HG03432 (cell line): ENCODE results near the gene ZNF407.

Experiments
- ATAC-seq: cut with Tn5 transposase; IDR thresholded peaks from one replicate; pipeline ENCODE4 v1.9.1; 2021; ENCODE audit warnings: mild to moderate bottlenecking, moderate library complexity; ENCODE audit not compliant: unreplicated experiment

ZNF407 gene

GRCh38 chr18:74778191-74778847, 180.6 kb downstream of the ZNF407 start:
- ATAC-seq: no peak

GRCh38 chr18:74784752-74785151, 187.1 kb downstream of the ZNF407 start:
- ATAC-seq: no peak

GRCh38 chr18:74785632-74786031, 188.0 kb downstream of the ZNF407 start:
- no peak for ATAC-seq

GRCh38 chr18:74788657-74789056, 191.0 kb downstream of the ZNF407 start:
- no peak for ATAC-seq

GRCh38 chr18:74789078-74789477, 191.4 kb downstream of the ZNF407 start:
- no peak for ATAC-seq

- ATAC-seq: no peak
Measured at GRCh38 chr18:74790451-74790850, 192.8 kb downstream of the ZNF407 start.

- no peak for ATAC-seq
Measured at GRCh38 chr18:74791501-74792194, 194.0 kb downstream of the ZNF407 start.

GRCh38 chr18:74793746-74794145, 196.1 kb downstream of the ZNF407 start:
- ATAC-seq: no peak

GRCh38 chr18:74795751-74796150, 198.1 kb downstream of the ZNF407 start:
- ATAC-seq: peak; percentile 34

GRCh38 chr18:74796211-74796610, 198.5 kb downstream of the ZNF407 start:
- ATAC-seq: no peak

GRCh38 chr18:74796841-74797576, 199.3 kb downstream of the ZNF407 start:
- peak; percentile 98 for ATAC-seq

- peak; percentile 32 for ATAC-seq
Measured at GRCh38 chr18:74797577-74798151, 200.0 kb downstream of the ZNF407 start.

GRCh38 chr18:74799542-74799941, 201.9 kb downstream of the ZNF407 start:
- no peak for ATAC-seq

- ATAC-seq: no peak
Measured at GRCh38 chr18:74800098-74800497, 202.4 kb downstream of the ZNF407 start.

GRCh38 chr18:74803117-74803516, 205.4 kb downstream of the ZNF407 start:
- ATAC-seq: no peak

- no peak for ATAC-seq
Measured at GRCh38 chr18:74803769-74804168, 206.1 kb downstream of the ZNF407 start.

- no peak for ATAC-seq
Measured at GRCh38 chr18:74804677-74805076, 207.0 kb downstream of the ZNF407 start.

- no peak for ATAC-seq
Measured at GRCh38 chr18:74806073-74806472, 208.4 kb downstream of the ZNF407 start.

GRCh38 chr18:74806700-74807416, 209.2 kb downstream of the ZNF407 start:
- peak; percentile 98 for ATAC-seq

- ATAC-seq: no peak
Measured at GRCh38 chr18:74817576-74817975, 219.9 kb downstream of the ZNF407 start.
